Fibroblast of mammary gland (primary cell): ENCODE data around the gene PARD6G.
"Not testable (repeated sequence)": the region's sequence is repeated elsewhere in the genome, so short reads cannot be mapped to it uniquely, and the experiment has no call there.

Experiments used
- DNase-seq: peaks from one replicate; pipeline ENCODE4 v3.0.0-alpha.2; 2010; ENCODE audit warnings: low read depth
- H3K4me3 ChIP-seq: 2 replicates; pipeline ENCODE4 v1.5.1; 2011; ENCODE audit warnings: low read depth, mild to moderate bottlenecking, low read length, moderate library complexity; ENCODE audit not compliant: control insufficient read depth
- TF ChIP-seq, protein P1 (sequence below): conservative IDR thresholded peaks from 2 replicates; pipeline ENCODE4 v1.5.1; 2011; ENCODE audit warnings: low read depth, low read length, inconsistent platforms; ENCODE audit not compliant: control insufficient read depth, insufficient read depth

The PARD6G gene

GRCh38 chr18:80166240-80166639 lies 81.1 kb downstream of the PARD6G start:
- H3K4me3 ChIP-seq = no peak overlapping the region
- TF ChIP-seq, protein P1, sequence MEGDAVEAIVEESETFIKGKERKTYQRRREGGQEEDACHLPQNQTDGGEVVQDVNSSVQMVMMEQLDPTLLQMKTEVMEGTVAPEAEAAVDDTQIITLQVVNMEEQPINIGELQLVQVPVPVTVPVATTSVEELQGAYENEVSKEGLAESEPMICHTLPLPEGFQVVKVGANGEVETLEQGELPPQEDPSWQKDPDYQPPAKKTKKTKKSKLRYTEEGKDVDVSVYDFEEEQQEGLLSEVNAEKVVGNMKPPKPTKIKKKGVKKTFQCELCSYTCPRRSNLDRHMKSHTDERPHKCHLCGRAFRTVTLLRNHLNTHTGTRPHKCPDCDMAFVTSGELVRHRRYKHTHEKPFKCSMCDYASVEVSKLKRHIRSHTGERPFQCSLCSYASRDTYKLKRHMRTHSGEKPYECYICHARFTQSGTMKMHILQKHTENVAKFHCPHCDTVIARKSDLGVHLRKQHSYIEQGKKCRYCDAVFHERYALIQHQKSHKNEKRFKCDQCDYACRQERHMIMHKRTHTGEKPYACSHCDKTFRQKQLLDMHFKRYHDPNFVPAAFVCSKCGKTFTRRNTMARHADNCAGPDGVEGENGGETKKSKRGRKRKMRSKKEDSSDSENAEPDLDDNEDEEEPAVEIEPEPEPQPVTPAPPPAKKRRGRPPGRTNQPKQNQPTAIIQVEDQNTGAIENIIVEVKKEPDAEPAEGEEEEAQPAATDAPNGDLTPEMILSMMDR = no peak
- no peak for DNase-seq

DNA sequence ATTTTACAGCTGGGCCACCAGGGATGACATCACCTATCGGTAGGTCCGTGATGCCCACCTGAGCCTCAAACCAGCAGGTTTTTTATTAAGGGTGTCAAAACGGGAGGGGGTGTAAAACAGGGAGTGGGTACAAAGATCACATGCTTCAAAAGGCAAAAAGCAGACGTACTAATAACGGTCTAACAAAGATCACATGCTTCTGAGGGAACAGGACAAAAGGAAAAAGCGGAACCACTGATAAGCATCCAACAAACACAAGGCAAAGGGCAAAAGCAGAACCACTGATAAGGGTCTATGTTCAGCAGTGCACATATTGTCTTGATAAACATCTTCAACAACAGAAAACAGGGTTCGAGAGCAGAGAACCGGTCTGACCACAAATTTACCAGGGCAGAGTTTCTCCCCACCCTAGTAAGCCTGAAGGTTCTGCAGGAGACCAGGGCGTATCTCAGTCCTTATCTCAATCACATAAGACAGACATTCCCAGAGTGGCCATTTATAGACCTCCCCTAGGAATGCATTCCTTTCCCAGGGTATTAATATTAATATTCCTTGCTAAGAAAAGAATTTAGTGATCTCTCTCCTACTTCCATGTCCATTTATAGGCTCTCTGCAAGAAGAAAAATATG lies 82.5 kb downstream of the PARD6G start:
- not testable (repeated sequence) for DNase-seq

DNA sequence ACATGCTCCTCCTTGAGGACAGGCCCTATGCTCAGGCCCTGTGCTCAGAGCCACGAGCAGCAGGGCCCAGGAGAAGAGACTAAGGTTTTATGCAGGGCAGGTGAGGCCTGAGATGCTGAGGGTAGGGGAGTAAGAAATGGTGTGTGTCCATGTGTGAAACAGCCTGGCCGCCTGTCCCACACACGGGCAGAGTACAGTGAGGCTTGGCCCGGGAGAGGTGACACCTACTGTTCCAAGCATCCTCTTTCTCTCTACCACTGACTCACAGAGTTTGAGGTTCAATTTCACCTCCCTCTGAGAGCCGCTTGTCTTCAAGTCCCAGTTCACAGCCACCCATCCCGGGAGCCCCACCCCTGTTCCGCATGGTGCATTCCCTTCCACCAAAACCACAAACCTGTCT lies 84.1 kb downstream of the PARD6G start:
- H3K4me3 ChIP-seq = no peak overlapping the region
- DNase-seq = no peak
- TF ChIP-seq, protein P1 = no peak

More for the DNA sequence above, 82.5 kb downstream of the PARD6G start:
- not testable (repeated sequence) for H3K4me3 ChIP-seq

GRCh38 chr18:80161781-80162417 lies 85.4 kb downstream of the PARD6G start:
- TF ChIP-seq, protein P1 = no peak
- no peak for DNase-seq
- no peak overlapping the region for H3K4me3 ChIP-seq

GRCh38 chr18:80159713-80160636 lies 87.3 kb downstream of the PARD6G start:
- TF ChIP-seq, protein P1 = no peak
- DNase-seq = no peak
- H3K4me3 ChIP-seq = no peak overlapping the region

DNA sequence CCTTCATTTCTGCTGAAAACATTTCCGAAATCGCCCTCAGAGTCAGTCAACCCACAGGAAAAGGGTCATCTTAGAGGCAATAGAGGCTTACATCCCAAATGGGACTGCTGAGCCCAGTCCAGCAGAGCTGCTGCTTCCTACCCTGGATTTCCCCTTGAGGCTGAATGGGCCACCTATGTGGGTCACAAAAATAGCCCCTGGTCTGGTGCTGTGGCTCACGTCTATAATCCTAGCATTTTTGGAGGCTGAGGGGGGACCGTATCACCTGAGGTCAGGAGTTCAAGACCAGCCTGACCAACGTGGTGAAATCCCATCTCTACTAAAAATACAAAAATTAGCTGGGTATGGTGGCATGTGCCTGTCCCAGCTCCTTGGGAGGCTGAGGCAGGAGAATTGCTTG lies 88.9 kb downstream of the PARD6G start:
- DNase-seq = no peak
- TF ChIP-seq, protein P1 = no peak
- no peak overlapping the region for H3K4me3 ChIP-seq
